Kidney epithelial cell (primary cell): ENCODE data around the gene TRMU. TPM values are rescaled to one million over a fixed set of nuclear protein-coding genes. Genes with fewer than 3 reads are reported as not detected.

ENCODE experiments used
- DNase-seq: peaks from one replicate; pipeline ENCODE4 v3.0.0-alpha.2; 2010; ENCODE audit warnings: low read depth
- H3K27me3 ChIP-seq: 2 replicates; pipeline ENCODE4 v1.6.0; 2011; ENCODE audit warnings: low read length; ENCODE audit not compliant: control insufficient read depth, insufficient read depth
- H3K36me3 ChIP-seq: 2 replicates; pipeline ENCODE4 v1.5.1; 2011; ENCODE audit warnings: low read length; ENCODE audit not compliant: control insufficient read depth, insufficient read depth
- H3K4me3 ChIP-seq: 2 replicates; pipeline ENCODE4 v1.5.1; 2011; ENCODE audit warnings: low read depth, mild to moderate bottlenecking, control low read depth, low read length
- CTCF ChIP-seq: IDR thresholded peaks from 2 replicates; pipeline ENCODE4 v1.5.1; 2011; ENCODE audit warnings: mild to moderate bottlenecking, moderate library complexity, low read length, control low read depth, inconsistent platforms; ENCODE audit not compliant: insufficient read depth, poor library complexity, severe bottlenecking
- total RNA-seq: library from RNA; depleted of rRNA; stranded (reverse); fragments of >200 nt; gene quantifications from 2 replicates; pipeline ENCODE4 v1.2.3, GENCODE V29; 2015

The TRMU gene
- total RNA-seq, 1 donor from 2014 or later, result 20.8 TPM

- DNase-seq, result no peak
- no peak for TF ChIP-seq CTCF
- Histone ChIP-seq H3K36me3 (no peaks in the 10 kb centered on the region), H3K27me3 (no peaks in the 10 kb centered on the region), H3K4me3 (no peak overlapping the region)
These were observed 44.6 kb downstream of the TRMU start for GRCh38 chr22:46380069-46380468.

- no peaks in the 10 kb centered on the region for H3K27me3 ChIP-seq
- H3K36me3 ChIP-seq, result no peaks in the 10 kb centered on the region
- TF ChIP-seq CTCF, result no peak
- H3K4me3 ChIP-seq, result no peak overlapping the region
- no peak for DNase-seq
These were observed 45.1 kb downstream of the TRMU start for GRCh38 chr22:46380581-46380980.

DNA sequence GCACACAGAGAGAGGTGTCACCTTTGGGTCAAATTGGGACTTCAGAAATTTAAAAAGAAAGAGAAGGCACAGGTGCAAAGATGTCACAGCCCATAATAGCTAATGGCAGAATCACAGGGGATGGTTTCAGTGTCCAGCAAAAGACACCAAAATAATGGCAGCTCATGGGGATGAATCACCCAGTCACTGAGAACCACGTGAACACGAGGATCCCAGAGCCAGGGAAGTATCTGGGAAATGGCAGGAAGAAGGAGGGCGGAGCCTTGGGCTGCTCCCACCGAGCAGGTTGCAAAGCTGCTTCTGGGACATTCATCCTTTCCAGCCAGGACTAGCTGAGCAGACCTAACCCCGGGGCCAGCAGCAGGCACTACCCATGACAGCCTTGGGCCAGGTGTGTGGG is 45.6 kb downstream of the TRMU start:
- H3K36me3 ChIP-seq, result no peaks in the 10 kb centered on the region
- no peaks in the 10 kb centered on the region for H3K27me3 ChIP-seq
- no peak for TF ChIP-seq CTCF
- no peak for DNase-seq
- H3K4me3 ChIP-seq, result no peak overlapping the region

- no peak for TF ChIP-seq CTCF
- peaks cover 1% of the 10 kb centered on the region for H3K36me3 ChIP-seq
- no peak for DNase-seq
These were observed 46.2 kb downstream of the TRMU start for GRCh38 chr22:46381731-46382130.

DNA sequence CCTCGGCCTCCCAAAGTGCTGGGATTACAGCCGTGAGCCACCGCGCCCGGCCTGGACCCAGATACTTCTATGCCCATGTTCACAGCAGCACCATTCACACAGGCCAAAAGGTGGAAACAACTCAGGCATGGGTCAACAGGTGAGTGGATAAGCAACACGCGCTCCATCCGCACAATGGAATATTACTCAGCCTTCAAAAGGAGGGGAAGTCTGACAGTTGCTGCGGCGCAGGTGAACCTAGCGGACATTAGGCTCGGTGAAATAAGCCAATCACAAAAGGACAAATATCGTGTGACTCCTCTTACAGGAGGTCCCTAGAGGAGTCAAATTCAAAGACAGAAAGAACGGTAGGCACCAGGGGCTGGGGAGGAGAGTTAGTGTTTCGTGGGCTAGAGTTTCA is 47.0 kb downstream of the TRMU start:
- H3K4me3 ChIP-seq, result no peak overlapping the region
- peaks cover 1% of the 10 kb centered on the region for H3K36me3 ChIP-seq
- no peaks in the 10 kb centered on the region for H3K27me3 ChIP-seq
- TF ChIP-seq CTCF, result no peak
- DNase-seq, result no peak

More at GRCh38 chr22:46381731-46382130, 46.2 kb downstream of the TRMU start:
- no peaks in the 10 kb centered on the region for H3K27me3 ChIP-seq
- H3K4me3 ChIP-seq, result no peak overlapping the region

- TF ChIP-seq CTCF, result no peak
- H3K27me3 ChIP-seq, result no peaks in the 10 kb centered on the region
- no peak for DNase-seq
- H3K4me3 ChIP-seq, result no peak overlapping the region
- H3K36me3 ChIP-seq, result peaks cover 5% of the 10 kb centered on the region
These were observed 50.8 kb downstream of the TRMU start for GRCh38 chr22:46386312-46386711.
